HFFc6 (cell line): ENCODE measurements around the gene GPR35. TPM values are rescaled to one million over a fixed set of nuclear protein-coding genes. Genes with fewer than 3 reads are reported as not detected.

Experiments
- DNase-seq: peaks from one replicate; pipeline ENCODE4 v3.0.0-alpha.2; 2018
- H3K27ac Mint-ChIP-seq: 2 replicates; pipeline ENCODE4 v1.8.0; 2020; ENCODE audit warnings: mild to moderate bottlenecking, mixed read lengths
- H3K27me3 Mint-ChIP-seq: 2 replicates; pipeline ENCODE4 v1.8.0; 2021; ENCODE audit warnings: mild to moderate bottlenecking, moderate library complexity, mixed read lengths; ENCODE audit not compliant: insufficient read depth
- H3K36me3 Mint-ChIP-seq: 2 replicates; pipeline ENCODE4 v1.8.0; 2021; ENCODE audit warnings: low read depth, mixed read lengths
- H3K4me1 Mint-ChIP-seq: 2 replicates; pipeline ENCODE4 v1.8.0; 2020; ENCODE audit warnings: low read depth, mixed read lengths
- H3K4me3 Mint-ChIP-seq: 2 replicates; pipeline ENCODE4 v1.8.0; 2020; ENCODE audit warnings: mild to moderate bottlenecking, moderate library complexity, mixed read lengths
- H3K9me3 Mint-ChIP-seq: 2 replicates; pipeline ENCODE4 v1.8.0; 2020; ENCODE audit warnings: mild to moderate bottlenecking, mixed read lengths
- CTCF ChIP-seq: fragments of 200-600 bp; sonication (generic); IDR thresholded peaks from 2 replicates; pipeline ENCODE4 v1.5.0; 2021; ENCODE audit warnings: antibody characterized with exemption, mild to moderate bottlenecking
- total RNA-seq, 6 experiments: library from RNA; stranded (reverse); fragmentation: NEBNext Ultra II Directional; extraction: Animal tissue kit (Norgen Biotek cat#: 25700); gene quantifications; 2 replicates in 1 of 6; 3 replicates in 5 of 6; pipeline ENCODE4 v1.2.3, GENCODE V29; 2021

The GPR35 gene
- total RNA-seq, 6 experiments from 2014 or later = 0.11 to 0.28 (median 0.14) TPM; not detected in 3

- no peak for DNase-seq
- no peak overlapping the region for H3K4me3 Mint-ChIP-seq
- H3K27ac Mint-ChIP-seq = no peak overlapping the region
- no peak for TF ChIP-seq CTCF
- H3K27me3 Mint-ChIP-seq = peaks cover 2% of the 10 kb centered on the region
- H3K36me3 Mint-ChIP-seq = no peaks in the 10 kb centered on the region
- no peaks in the 10 kb centered on the region for H3K9me3 Mint-ChIP-seq
- H3K4me1 Mint-ChIP-seq = no peaks in the 10 kb centered on the region
Observed at GRCh38 chr2:240601061-240601830, 24.0 kb upstream of the GPR35 start.

GRCh38 chr2:240601831-240602160 lies 23.5 kb upstream of the GPR35 start:
- peaks cover 2% of the 10 kb centered on the region for H3K27me3 Mint-ChIP-seq

DNA sequence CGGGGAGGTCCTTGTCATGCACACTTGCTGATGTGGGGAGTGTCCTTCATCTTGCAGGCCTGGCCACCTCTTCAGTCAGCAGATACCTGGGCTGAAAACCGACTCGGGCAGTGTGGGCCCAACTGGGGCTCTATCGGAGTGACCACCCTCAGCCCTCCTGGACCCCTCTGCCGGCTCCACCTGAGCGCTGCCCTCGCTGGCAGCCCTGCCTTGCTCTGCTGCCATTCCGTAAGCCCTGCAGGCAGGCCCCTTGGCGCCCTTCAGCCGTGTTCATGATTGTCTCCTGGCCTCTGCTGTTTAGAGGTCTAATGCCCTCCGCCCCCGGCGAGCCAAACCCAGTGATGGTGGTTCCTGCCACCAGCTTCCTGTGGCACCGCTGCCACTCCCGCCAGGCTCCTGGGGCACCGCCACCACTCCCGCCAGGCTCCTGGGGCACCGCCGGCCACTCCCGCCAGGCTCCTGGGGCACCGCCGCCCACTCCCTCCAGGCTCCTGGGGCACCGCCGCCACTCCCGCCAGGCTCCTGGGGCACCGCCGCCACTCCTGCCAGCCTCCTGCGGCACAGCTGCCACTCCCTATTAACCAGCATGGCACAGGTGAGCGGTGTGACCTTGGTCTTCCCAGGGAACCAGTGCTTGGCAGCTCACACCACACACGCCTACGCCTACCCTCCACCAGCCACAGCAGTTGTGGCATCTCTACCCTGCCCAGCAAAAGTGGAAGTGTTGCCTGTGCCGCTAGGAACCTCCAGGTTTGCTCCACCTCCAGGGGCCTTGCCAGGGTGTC lies 22.8 kb upstream of the GPR35 start:
- Mint-ChIP-seq H3K4me1 (no peaks in the 10 kb centered on the region), H3K27ac (no peak overlapping the region), H3K4me3 (no peak overlapping the region), H3K9me3 (no peaks in the 10 kb centered on the region), H3K27me3 (peaks cover 2% of the 10 kb centered on the region), H3K36me3 (no peaks in the 10 kb centered on the region)
- no peak for DNase-seq
- no peak for TF ChIP-seq CTCF

More at GRCh38 chr2:240601831-240602160, 23.5 kb upstream of the GPR35 start:
- Mint-ChIP-seq H3K9me3 (no peaks in the 10 kb centered on the region), H3K4me3 (no peak overlapping the region), H3K27ac (no peak overlapping the region), H3K36me3 (no peaks in the 10 kb centered on the region), H3K4me1 (no peaks in the 10 kb centered on the region)
- TF ChIP-seq CTCF = no peak
- no peak for DNase-seq

DNA sequence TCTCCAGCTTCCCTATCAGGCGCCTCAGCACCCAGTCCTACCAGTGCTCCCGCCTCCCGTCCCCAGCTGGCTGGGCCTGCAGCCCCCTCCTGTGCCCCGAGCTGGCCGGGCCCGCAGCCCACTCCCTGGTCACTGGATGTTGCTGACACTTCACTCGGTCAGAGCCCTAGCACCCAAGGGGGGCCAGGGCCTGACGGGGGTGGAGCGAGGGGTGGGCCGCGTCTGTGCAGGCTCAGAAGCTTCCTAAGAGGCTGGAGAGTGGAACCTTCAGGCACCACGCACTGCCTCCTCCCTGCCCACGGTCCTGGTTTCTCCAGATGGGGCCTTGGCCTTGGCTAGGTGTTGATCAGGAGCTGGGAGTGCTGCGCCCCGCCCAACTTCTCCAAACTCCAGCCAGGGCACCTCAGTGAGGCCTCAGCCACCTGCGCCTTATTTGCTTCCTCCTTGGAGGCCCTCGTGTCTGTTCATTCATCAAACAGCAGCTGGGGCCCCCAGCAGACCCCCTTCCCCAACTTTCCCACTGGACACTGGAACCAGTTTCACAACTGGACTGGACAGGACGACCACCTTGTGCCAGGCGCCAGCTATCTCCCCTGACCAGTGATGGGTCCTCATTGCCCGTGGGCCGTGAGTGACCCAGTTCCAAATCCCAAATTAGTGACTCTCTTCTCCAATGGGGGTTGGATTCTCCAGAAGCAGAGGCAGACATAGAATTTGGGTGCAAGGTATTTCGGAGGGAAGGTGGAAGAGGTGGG lies 22.0 kb upstream of the GPR35 start:
- DNase-seq = no peak
- H3K36me3 Mint-ChIP-seq = no peaks in the 10 kb centered on the region
- no peak overlapping the region for H3K27ac Mint-ChIP-seq

More for the DNA sequence above, 22.0 kb upstream of the GPR35 start:
- TF ChIP-seq CTCF = no peak
- Mint-ChIP-seq H3K9me3 (no peaks in the 10 kb centered on the region), H3K4me1 (no peaks in the 10 kb centered on the region), H3K27me3 (peaks cover 9% of the 10 kb centered on the region), H3K4me3 (no peak overlapping the region)
